H9 (cell line): ENCODE data around the gene ALDH2. TPM values are rescaled to one million over a fixed set of nuclear protein-coding genes. Genes with fewer than 3 reads are reported as not detected.

Experiments used
- DNase-seq: peaks from one replicate; pipeline ENCODE4 v3.0.0-alpha.2; 2017
- H2AFZ ChIP-seq: one replicate; pipeline ENCODE4 v1.6.1; 2013; ENCODE audit warnings: mild to moderate bottlenecking, low read length, control low read depth, moderate library complexity
- H2AK5ac ChIP-seq: 2 replicates; pipeline ENCODE4 v1.6.1; 2013; ENCODE audit warnings: low read length, control low read depth, mixed read lengths; ENCODE audit not compliant: insufficient read length
- H2BK120ac ChIP-seq: one replicate; pipeline ENCODE4 v1.6.1; 2013; ENCODE audit warnings: low read depth, mild to moderate bottlenecking, low read length, control low read depth, inconsistent platforms; ENCODE audit not compliant: poor library complexity, severe bottlenecking
- H2BK12ac ChIP-seq: 2 replicates; pipeline ENCODE4 v1.6.1; 2013; ENCODE audit warnings: low read length, control low read depth, mixed read lengths, low read depth; ENCODE audit not compliant: insufficient read length
- H2BK15ac ChIP-seq: 2 replicates; pipeline ENCODE4 v1.6.1; 2013; ENCODE audit warnings: low read depth, low read length, control low read depth
- H2BK20ac ChIP-seq: one replicate; pipeline ENCODE4 v1.6.1; 2013; ENCODE audit warnings: low read depth, mild to moderate bottlenecking, low read length, control low read depth, inconsistent platforms; ENCODE audit not compliant: poor library complexity, severe bottlenecking
- H2BK5ac ChIP-seq: 2 replicates; pipeline ENCODE4 v1.6.1; 2013; ENCODE audit warnings: low read length, control low read depth, mixed read lengths; ENCODE audit not compliant: insufficient read length
- H3K14ac ChIP-seq: 2 replicates; pipeline ENCODE4 v1.6.1; 2013; ENCODE audit warnings: low read length, control low read depth; ENCODE audit not compliant: insufficient read depth
- H3K18ac ChIP-seq: 2 replicates; pipeline ENCODE4 v1.6.1; 2013; ENCODE audit warnings: low read depth, mild to moderate bottlenecking, mixed read lengths, low read length, control low read depth; ENCODE audit not compliant: insufficient read length
- H3K23ac ChIP-seq: 2 replicates; pipeline ENCODE4 v1.6.1; 2013; ENCODE audit warnings: low read length, control low read depth, mixed read lengths, low read depth; ENCODE audit not compliant: insufficient read length
- H3K23me2 ChIP-seq: 2 replicates; pipeline ENCODE4 v1.6.1; 2013; ENCODE audit warnings: low read depth, mild to moderate bottlenecking, mixed read lengths, low read length, control low read depth; ENCODE audit not compliant: insufficient read length, poor library complexity, severe bottlenecking
- H3K27ac ChIP-seq: 2 replicates; pipeline ENCODE4 v1.5.1; 2013; ENCODE audit warnings: low read length, control low read depth, mixed read lengths, low read depth; ENCODE audit not compliant: insufficient read length
- H3K27me3 ChIP-seq: 2 replicates; pipeline ENCODE4 v1.6.1; 2013; ENCODE audit warnings: low read length, control low read depth, inconsistent platforms; ENCODE audit not compliant: insufficient read depth
- H3K4ac ChIP-seq: 2 replicates; pipeline ENCODE4 v1.6.1; 2013; ENCODE audit warnings: low read depth, mild to moderate bottlenecking, control low read depth, inconsistent platforms, low read length, moderate library complexity
- H3K4me1 ChIP-seq: 2 replicates; pipeline ENCODE4 v1.6.1; 2013; ENCODE audit warnings: low read length, control low read depth, inconsistent platforms; ENCODE audit not compliant: insufficient read depth
- H3K4me2 ChIP-seq: 2 replicates; pipeline ENCODE4 v1.6.1; 2013; ENCODE audit warnings: low read length, control low read depth, mixed read lengths; ENCODE audit not compliant: insufficient read length, insufficient read depth
- H3K56ac ChIP-seq: 2 replicates; pipeline ENCODE4 v1.6.1; 2013; ENCODE audit warnings: low read depth, mild to moderate bottlenecking, mixed read lengths, low read length, control low read depth; ENCODE audit not compliant: insufficient read length
- H3K79me1 ChIP-seq: 2 replicates; pipeline ENCODE4 v1.6.1; 2013; ENCODE audit warnings: low read depth, mild to moderate bottlenecking, moderate library complexity, low read length, control low read depth, inconsistent platforms; ENCODE audit not compliant: insufficient read depth, poor library complexity, severe bottlenecking
- H3K79me2 ChIP-seq: 2 replicates; pipeline ENCODE4 v1.6.1; 2013; ENCODE audit warnings: low read length, control low read depth, inconsistent platforms; ENCODE audit not compliant: insufficient read depth
- H3K9ac ChIP-seq: 2 replicates; pipeline ENCODE4 v1.6.1; 2013; ENCODE audit warnings: low read length, control low read depth, mixed read lengths; ENCODE audit not compliant: insufficient read length; ENCODE audit errors: extremely low read depth
- H3K9me3 ChIP-seq: one replicate; pipeline ENCODE4 v1.6.1; 2013; ENCODE audit warnings: low read depth, low read length, inconsistent platforms; ENCODE audit not compliant: control insufficient read depth
- H3T11ph ChIP-seq: one replicate; pipeline ENCODE4 v1.6.1; 2013; ENCODE audit warnings: mild to moderate bottlenecking, low read length, control low read depth, inconsistent platforms
- H4K20me1 ChIP-seq: one replicate; pipeline ENCODE4 v1.6.1; 2013; ENCODE audit not compliant: control insufficient read depth, insufficient read length, insufficient read depth
- H4K5ac ChIP-seq: 2 replicates; pipeline ENCODE4 v1.6.1; 2013; ENCODE audit warnings: low read depth, mild to moderate bottlenecking, mixed read lengths, low read length, control low read depth; ENCODE audit not compliant: insufficient read length
- H4K8ac ChIP-seq: replicated peaks from 2 replicates; pipeline ENCODE4 v1.6.1; 2013; ENCODE audit warnings: low read length, control low read depth, mixed read lengths, low read depth; ENCODE audit not compliant: insufficient read length
- H4K91ac ChIP-seq: 2 replicates; pipeline ENCODE4 v1.6.1; 2013; ENCODE audit warnings: low read depth, mild to moderate bottlenecking, moderate library complexity, mixed read lengths, low read length, control low read depth; ENCODE audit not compliant: insufficient read length
- H3K27ac Mint-ChIP-seq, 3 experiments: 2 replicates in 2 of 3; 3 replicates in 1 of 3; pipeline ENCODE4 v1.8.0; 2020 to 2021; ENCODE audit warnings: mixed read lengths in 3 of 3, mild to moderate bottlenecking in 1 of 3, moderate library complexity in 1 of 3
- H3K27me3 Mint-ChIP-seq: 2 replicates; pipeline ENCODE4 v1.8.0; 2021; ENCODE audit warnings: low read depth, mild to moderate bottlenecking, moderate library complexity, mixed read lengths
- H3K36me3 Mint-ChIP-seq, 3 experiments: 2 replicates in 2 of 3; 3 replicates in 1 of 3; pipeline ENCODE4 v1.8.0; 2020 to 2021; ENCODE audit warnings: low read depth in 3 of 3, mixed read lengths in 3 of 3; ENCODE audit not compliant: insufficient read depth in 1 of 3
- H3K4me1 Mint-ChIP-seq, 2 experiments: 2 replicates each; pipeline ENCODE4 v1.8.0; 2020; ENCODE audit warnings: mixed read lengths in 2 of 2
- H3K4me3 Mint-ChIP-seq, 2 experiments: 2 replicates in 1 of 2; 3 replicates in 1 of 2; pipeline ENCODE4 v1.8.0; 2020 to 2021; ENCODE audit warnings: mild to moderate bottlenecking in 2 of 2, mixed read lengths in 2 of 2, moderate library complexity in 1 of 2
- H3K9me3 Mint-ChIP-seq, 2 experiments: 2 replicates in 1 of 2; 3 replicates in 1 of 2; pipeline ENCODE4 v1.8.0; 2020; ENCODE audit warnings: mild to moderate bottlenecking in 2 of 2, mixed read lengths in 2 of 2, moderate library complexity in 1 of 2
- WGBS: extraction: QIAGEN DNeasy Blood & Tissue Kit; methylation state at CpG from one replicate; pipeline ENCODE4 v1.1.7; 2013; ENCODE audit warnings: missing lambda C conversion rate, low lambda C conversion rate, mixed read lengths; ENCODE audit not compliant: insufficient read length; ENCODE audit errors: extremely low coverage; 5-methylcytosine and 5-hydroxymethylcytosine counted together
- total RNA-seq: library from RNA; stranded (reverse); gene quantifications from 2 replicates; pipeline ENCODE4 v1.2.1, GENCODE V29; 2021
- TF ChIP-seq, protein P1 (sequence below): fragments of 200-600 bp; sonication (generic); conservative IDR thresholded peaks from 3 replicates; pipeline ENCODE4 v1.8.0; 2021; ENCODE audit warnings: antibody characterized with exemption, mild to moderate bottlenecking

The ALDH2 gene
- total RNA-seq, 1 experiment from 2014 or later = 44.0 TPM

DNA sequence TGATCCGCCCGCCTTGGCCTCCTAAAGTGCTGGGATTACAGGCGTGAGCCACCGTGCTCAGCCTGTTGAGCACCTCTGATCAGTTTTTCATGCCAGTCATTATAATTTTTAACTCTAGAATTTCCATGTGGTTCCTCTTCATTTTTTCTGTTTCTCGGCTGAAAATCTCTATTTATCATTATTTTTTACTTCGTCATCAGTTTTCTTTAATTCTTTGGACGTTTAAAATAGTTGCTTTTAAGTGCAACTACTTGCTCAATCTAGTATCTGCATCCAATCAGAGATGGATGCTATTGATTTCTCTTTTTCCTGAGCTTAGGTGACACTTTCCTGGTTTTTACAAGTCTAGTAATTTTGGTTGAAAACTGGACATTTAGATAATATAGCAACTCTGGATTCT is 92.0 kb downstream of the ALDH2 start:
- TF ChIP-seq, protein P1, sequence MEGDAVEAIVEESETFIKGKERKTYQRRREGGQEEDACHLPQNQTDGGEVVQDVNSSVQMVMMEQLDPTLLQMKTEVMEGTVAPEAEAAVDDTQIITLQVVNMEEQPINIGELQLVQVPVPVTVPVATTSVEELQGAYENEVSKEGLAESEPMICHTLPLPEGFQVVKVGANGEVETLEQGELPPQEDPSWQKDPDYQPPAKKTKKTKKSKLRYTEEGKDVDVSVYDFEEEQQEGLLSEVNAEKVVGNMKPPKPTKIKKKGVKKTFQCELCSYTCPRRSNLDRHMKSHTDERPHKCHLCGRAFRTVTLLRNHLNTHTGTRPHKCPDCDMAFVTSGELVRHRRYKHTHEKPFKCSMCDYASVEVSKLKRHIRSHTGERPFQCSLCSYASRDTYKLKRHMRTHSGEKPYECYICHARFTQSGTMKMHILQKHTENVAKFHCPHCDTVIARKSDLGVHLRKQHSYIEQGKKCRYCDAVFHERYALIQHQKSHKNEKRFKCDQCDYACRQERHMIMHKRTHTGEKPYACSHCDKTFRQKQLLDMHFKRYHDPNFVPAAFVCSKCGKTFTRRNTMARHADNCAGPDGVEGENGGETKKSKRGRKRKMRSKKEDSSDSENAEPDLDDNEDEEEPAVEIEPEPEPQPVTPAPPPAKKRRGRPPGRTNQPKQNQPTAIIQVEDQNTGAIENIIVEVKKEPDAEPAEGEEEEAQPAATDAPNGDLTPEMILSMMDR = no peak
- Histone ChIP-seq H3K27ac (no peak overlapping the region), H3K56ac (no peak overlapping the region), H3K79me2 (peaks cover 19% of the 10 kb centered on the region; the same call in 1 of the 2 replicates), H3K14ac (no peak overlapping the region), H3K9ac (no peak overlapping the region), H3K27me3 (no peaks in the 10 kb centered on the region), H4K91ac (no peak overlapping the region), H3K23ac (no peak overlapping the region), H3T11ph (no peak overlapping the region), H3K4me2 (no peak overlapping the region), H4K5ac (no peak overlapping the region), H2BK20ac (no peak overlapping the region), H2AK5ac (no peak overlapping the region), H2BK12ac (no peak overlapping the region), H3K79me1 (peaks cover 3% of the 10 kb centered on the region), H3K9me3 (no peaks in the 10 kb centered on the region), H2BK120ac (no peak overlapping the region), H3K23me2 (no peaks in the 10 kb centered on the region), H4K8ac (no peak overlapping the region), H2AFZ (no peak overlapping the region), H2BK5ac (no peak overlapping the region), H3K18ac (no peak overlapping the region), H2BK15ac (no peak overlapping the region), H3K4ac (no peak overlapping the region), H4K20me1 (no peaks in the 10 kb centered on the region), H3K4me1 (no peaks in the 10 kb centered on the region; the same call in 1 of the 2 replicates)
- H3K9me3 Mint-ChIP-seq = 0 out of 5 replicates have a peak, but pooled peaks cover 0 to 3% of the 10 kb centered on the region in 2 experiments
- H3K36me3 Mint-ChIP-seq = peaks cover 11 to 18% (median 12%) of the 10 kb centered on the region in 3 experiments
- whole genome bisulfite sequencing = no CpG with 5 or more reads among the region's 7 CpGs
- no peak overlapping the region for H3K4me3 Mint-ChIP-seq
- H3K4me1 Mint-ChIP-seq = peaks cover 8 to 12% of the 10 kb centered on the region in 2 experiments; a peak in 3 of 4 replicates
- no peaks in the 10 kb centered on the region for H3K27me3 Mint-ChIP-seq
- no peak for DNase-seq
- no peak overlapping the region for H3K27ac Mint-ChIP-seq
